ENCODE measurements around the gene KRTAP10-7.
"Not testable (repeated sequence)": the region's sequence is repeated elsewhere in the genome, so short reads cannot be mapped to it uniquely, and the experiment has no call there.

The KRTAP10-7 gene

DNA sequence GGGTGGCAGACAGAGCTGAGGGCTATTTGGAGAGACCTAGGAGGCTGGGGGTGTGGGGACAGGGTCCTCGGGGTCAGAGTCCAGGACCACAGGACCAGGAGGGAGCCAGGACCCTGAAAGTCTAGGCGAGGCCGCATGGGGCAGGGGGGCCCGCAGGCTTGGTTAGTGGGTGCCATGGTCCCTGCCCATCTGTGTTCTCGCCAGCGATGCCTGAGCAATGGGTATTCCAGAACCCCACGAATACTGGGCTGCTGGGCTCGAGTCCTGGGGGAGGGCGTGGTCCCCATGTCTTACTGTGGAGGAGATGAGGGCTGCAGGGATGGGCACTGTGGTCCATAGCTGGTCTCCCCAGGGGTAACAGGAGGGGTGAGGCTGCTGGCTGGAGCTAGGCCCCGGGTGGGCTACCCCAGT, 10.1 kb upstream of the KRTAP10-7 start:
- DNase-seq (ENCODE audit: low read depth in 2 of 2) = no peak

GRCh38 chr21:44590897-44591800, 9.2 kb upstream of the KRTAP10-7 start:
- DNase-seq (ENCODE audit: low read depth in 2 of 2) = not testable (repeated sequence)

DNA sequence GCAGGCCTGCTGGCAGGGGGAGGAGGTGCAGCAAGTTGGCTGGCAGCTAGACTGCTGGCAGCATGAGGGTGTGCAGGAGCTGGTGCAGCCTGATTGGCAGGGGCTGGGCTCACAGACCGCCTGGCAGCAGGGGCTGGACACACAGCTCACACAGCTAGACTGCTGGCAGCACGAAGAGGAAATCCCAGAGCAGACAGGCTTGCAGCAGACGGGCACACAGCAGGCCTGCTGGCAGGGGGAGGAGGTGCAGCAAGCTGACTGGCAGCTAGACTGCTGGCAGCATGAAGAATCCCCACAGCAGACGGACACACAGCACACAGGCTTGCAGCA, 8.6 kb upstream of the KRTAP10-7 start:
- not testable (repeated sequence) for DNase-seq (ENCODE audit: low read depth in 2 of 2)

- no peak for DNase-seq (ENCODE audit: low read depth in 2 of 2)
These were observed 7.7 kb upstream of the KRTAP10-7 start, which contains the start of gene KRTAP10-6 for GRCh38 chr21:44592446-44593311. Gene KRTAP10-6 (minus strand): TSS chr21:44592505. CDS start chr21:44592484, 21 bp downstream.

DNA sequence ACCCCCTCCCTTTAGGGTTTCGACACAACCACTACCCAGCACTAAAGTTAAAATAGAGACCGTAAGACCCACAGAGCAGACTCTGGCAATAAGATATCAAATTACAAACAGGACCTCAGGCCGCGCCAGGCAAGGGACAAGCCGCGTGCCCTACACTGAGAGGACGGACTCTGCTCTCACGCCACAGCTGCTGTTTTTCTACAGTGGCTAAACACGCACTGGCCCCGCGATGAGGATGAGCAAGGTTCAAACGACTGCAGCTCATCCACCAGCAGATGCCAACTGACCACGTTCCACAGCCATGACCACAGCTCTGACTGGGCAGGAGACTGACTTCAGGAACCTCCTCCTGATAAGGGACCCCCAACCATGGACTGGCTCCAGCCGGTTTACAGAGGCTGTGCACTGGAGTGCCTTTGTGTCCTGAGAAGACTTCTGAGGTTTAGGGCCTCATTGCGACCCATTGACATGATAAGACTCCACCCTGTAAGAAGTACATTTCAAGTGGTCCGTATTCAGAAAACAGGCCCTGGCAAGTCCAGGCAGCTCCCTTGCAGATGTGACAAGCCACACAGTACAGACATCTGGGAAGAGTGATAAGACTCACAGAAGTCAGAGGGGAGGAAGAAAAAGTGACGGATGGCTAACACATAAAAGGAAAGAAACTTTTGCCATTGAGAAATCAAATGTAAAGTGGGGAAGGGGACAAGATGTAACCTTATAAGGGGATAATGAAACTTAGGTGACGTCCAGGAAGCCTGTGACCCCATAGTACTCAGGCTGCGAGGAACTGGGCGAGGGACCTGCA, 6.6 kb upstream of the KRTAP10-7 start:
- DNase-seq (ENCODE audit: low read depth in 2 of 2) = no peak

- no peak for DNase-seq (ENCODE audit: low read depth in 2 of 2)
These were observed 5.9 kb upstream of the KRTAP10-7 start for GRCh38 chr21:44594406-44594916.

DNA sequence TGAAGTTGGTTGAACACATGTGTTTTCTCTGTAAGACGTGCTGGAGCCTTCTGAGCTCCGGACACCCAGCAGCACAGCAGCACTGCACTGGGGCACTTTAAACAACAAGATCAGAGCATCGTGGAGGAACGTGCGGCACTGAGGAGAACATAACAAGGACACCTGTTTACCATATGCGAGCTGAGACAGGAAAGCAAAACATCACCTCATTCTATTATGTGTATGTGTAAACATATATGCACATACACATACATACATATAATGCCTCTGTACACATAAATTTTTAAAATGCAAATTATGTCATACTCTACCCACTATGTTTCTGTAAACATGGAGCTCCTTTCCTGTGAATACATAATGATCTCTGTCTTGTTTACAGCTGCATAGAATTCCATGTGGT, 4.9 kb upstream of the KRTAP10-7 start:
- DNase-seq (ENCODE audit: low read depth in 2 of 2) = no peak

DNA sequence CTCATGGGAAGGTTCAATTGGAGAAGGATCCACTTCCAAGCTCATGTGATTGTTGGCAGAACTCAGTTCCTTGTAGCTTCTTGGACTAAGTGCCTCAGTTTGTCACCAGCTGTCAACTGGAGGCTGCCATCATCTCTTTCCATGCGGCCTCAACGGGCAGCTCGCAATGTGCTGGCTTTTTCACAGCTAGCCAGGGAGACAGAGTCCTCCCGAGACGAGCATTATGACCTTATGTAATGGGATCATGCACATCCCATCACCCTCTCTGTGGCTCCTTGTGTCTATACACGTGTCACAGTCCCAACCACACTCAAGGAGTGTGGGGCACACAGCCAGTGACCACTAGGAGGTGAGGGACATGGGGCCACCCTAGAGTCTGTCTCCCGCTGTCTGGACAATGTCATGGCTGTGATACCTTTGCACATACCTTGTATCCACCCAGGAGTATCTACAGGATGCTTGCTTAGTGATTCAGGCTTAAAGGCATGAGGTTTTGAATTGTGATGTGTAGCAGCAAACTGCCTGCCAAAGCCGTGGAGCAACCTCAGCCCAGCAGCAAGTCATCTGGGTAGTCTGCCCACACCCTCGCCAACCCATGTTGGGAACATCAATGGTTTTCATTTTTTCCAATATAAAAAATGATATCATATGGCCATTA, 4.2 kb upstream of the KRTAP10-7 start:
- no peak for DNase-seq (ENCODE audit: low read depth in 2 of 2)

- no peak for DNase-seq (ENCODE audit: low read depth in 2 of 2)
These were observed 2.3 kb upstream of the KRTAP10-7 start for GRCh38 chr21:44598061-44598460.

DNA sequence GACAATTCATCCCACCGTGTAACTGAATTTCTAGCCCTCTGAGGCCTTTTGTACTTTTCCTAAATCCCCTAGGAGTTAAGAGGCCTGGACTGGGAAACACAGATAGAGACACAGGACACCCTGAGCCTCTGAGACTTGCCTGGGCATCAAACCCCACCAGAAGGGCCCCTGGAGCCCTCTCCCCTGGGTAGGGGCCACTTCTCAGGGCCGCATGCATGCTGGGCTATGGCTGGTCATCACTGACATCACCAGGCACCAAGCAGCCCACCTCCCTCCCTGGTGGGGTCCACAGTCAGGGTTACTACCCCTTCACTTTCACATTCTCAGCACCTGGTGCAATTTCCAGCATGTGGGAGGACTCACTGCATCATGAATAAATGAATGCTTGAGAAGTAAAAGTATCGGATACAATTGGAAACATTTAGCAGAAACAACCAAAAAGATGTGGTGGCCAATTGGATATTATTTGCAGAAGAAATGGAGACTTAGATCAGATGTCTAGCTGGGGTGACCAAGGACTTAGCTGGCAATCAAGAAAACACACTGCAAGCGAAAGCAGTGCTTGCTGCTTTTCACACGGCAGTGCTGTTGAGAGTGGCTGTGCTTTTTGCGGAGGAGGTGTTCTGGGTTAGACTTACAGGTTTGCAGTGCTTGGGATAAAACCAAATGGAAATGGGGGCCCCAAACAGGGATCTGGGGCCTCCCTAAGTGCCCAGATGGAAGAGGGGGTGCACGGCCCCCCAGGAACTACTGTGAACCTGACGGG, 950 bp upstream of the KRTAP10-7 start:
- no peak for DNase-seq (ENCODE audit: low read depth in 2 of 2)

- not testable (repeated sequence) for DNase-seq (ENCODE audit: low read depth in 2 of 2)
These were observed 694 bp downstream of the KRTAP10-7 start for GRCh38 chr21:44601091-44601490.

GRCh38 chr21:44601596-44602462, 1.4 kb downstream of the KRTAP10-7 start:
- DNase-seq (ENCODE audit: low read depth in 2 of 2) = no peak

DNA sequence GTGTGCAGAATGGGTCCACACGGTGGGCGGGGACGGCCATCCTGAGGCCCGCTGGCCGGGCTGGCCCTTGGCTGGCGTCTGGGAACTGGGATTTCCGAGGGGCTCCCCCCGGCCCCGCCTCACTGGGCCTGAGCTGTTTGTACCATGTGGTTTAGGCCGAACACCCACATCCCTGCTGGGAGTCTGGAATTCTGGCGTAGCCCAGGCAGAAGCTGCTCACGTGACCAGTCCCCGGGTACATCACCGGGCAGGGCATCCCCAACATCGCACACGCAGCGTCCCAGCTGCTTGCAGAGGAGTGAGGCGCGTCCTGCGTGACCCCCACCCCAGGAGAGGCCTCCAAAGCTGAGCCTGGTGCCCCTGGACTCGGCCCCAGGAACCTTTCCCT, 2.1 kb downstream of the KRTAP10-7 start:
- no peak for DNase-seq (ENCODE audit: low read depth in 2 of 2)

- DNase-seq (ENCODE audit: low read depth in 2 of 2) = no peak
These were observed 2.9 kb downstream of the KRTAP10-7 start for GRCh38 chr21:44603109-44603875.

GRCh38 chr21:44603911-44604310, 3.5 kb downstream of the KRTAP10-7 start:
- DNase-seq (ENCODE audit: low read depth in 2 of 2) = no peak

GRCh38 chr21:44606495-44606894, 6.1 kb downstream of the KRTAP10-7 start:
- no peak for DNase-seq (ENCODE audit: low read depth in 2 of 2)

- DNase-seq (ENCODE audit: low read depth in 2 of 2) = no peak
These were observed 8.8 kb downstream of the KRTAP10-7 start for GRCh38 chr21:44609193-44609592.

GRCh38 chr21:44610157-44610843, 9.9 kb downstream of the KRTAP10-7 start:
- DNase-seq (ENCODE audit: low read depth in 2 of 2) = not testable (repeated sequence)
